T-helper 1 cell (primary cell): ENCODE measurements around the gene ASAP2.

Source experiments
- DNase-seq, 5 donors: peaks; one replicate each; pipeline ENCODE4 v3.0.0-alpha.2; 2012 to 2020

The ASAP2 gene

GRCh38 chr2:9410108-9410507, 203.5 kb downstream of the ASAP2 start:
- no peak for DNase-seq

GRCh38 chr2:9412781-9413180, 206.2 kb downstream of the ASAP2 start:
- no peak for DNase-seq

- DNase-seq, result no peak
Measured at GRCh38 chr2:9415516-9416169, 209.0 kb downstream of the ASAP2 start.

- no peak for DNase-seq
Measured at GRCh38 chr2:9416267-9416961, 209.8 kb downstream of the ASAP2 start.

GRCh38 chr2:9416962-9417316, 210.3 kb downstream of the ASAP2 start:
- no peak for DNase-seq

GRCh38 chr2:9417725-9418124, 211.1 kb downstream of the ASAP2 start:
- no peak for DNase-seq

GRCh38 chr2:9418746-9419145, 212.1 kb downstream of the ASAP2 start:
- DNase-seq, result no peak

- no peak for DNase-seq
Measured at GRCh38 chr2:9419541-9419940, 212.9 kb downstream of the ASAP2 start.

- no peak for DNase-seq
Measured at GRCh38 chr2:9420495-9420894, 213.9 kb downstream of the ASAP2 start.

- peak in 4 of 5 donors; percentile 16 to 58 (median 23) for DNase-seq
Measured at GRCh38 chr2:9422321-9423099, 215.9 kb downstream of the ASAP2 start.

- DNase-seq, result peak; percentile 90 to 97 (median 91)
Measured at GRCh38 chr2:9423100-9423921, 216.7 kb downstream of the ASAP2 start, which contains the start of the genes CPSF3 and ITGB1BP1. CPSF3 (plus strand) TSS chr2:9423654; CDS start chr2:9423774, 120 bp downstream. ITGB1BP1 (minus strand) TSS chr2:9423528; CDS start chr2:9418697, 4,831 bp downstream.

- DNase-seq, result peak in 2 of 5 donors; percentile 13 to 47
Measured at GRCh38 chr2:9423922-9424272, 217.3 kb downstream of the ASAP2 start.

GRCh38 chr2:9424447-9425164, 218.0 kb downstream of the ASAP2 start:
- DNase-seq, result no peak

GRCh38 chr2:9428965-9429577, 222.5 kb downstream of the ASAP2 start:
- no peak for DNase-seq

GRCh38 chr2:9430316-9431293, 224.0 kb downstream of the ASAP2 start:
- DNase-seq, result no peak

GRCh38 chr2:9434489-9434888, 227.9 kb downstream of the ASAP2 start:
- no peak for DNase-seq

GRCh38 chr2:9439536-9439935, 232.9 kb downstream of the ASAP2 start:
- no peak for DNase-seq

GRCh38 chr2:9440058-9440727, 233.6 kb downstream of the ASAP2 start:
- DNase-seq, result no peak

GRCh38 chr2:9441556-9441955, 234.9 kb downstream of the ASAP2 start:
- DNase-seq, result no peak

GRCh38 chr2:9443526-9443925, 236.9 kb downstream of the ASAP2 start:
- no peak for DNase-seq
